Kidney (tissue), 14 donors: ENCODE results near the gene ANKS6. TPM values are rescaled to one million over a fixed set of nuclear protein-coding genes. Genes with fewer than 3 reads are reported as not detected.

Experiments used
- DNase-seq, 5 donors: peaks; one replicate each; pipeline ENCODE4 v3.0.0-alpha.2; 2013 to 2020
- FAIRE-seq: peaks from 2 replicates; lab custom pipeline; 2012; peaks lifted over from hg19 to GRCh38; lab: Jason Lieb, UNC
- H3K27ac ChIP-seq, 2 donors: one replicate each; pipeline ENCODE4 v1.7.0; 2013; ENCODE audit warnings: low read depth in 2 of 2, low read length in 2 of 2, inconsistent platforms in 1 of 2
- H3K27me3 ChIP-seq: one replicate; pipeline ENCODE4 v1.7.1; 2013; ENCODE audit warnings: low read length, inconsistent platforms; ENCODE audit not compliant: control insufficient read depth, insufficient read depth
- H3K36me3 ChIP-seq, 3 donors: one replicate each; pipeline versions ENCODE4 v1.7.0 to v1.7.1; 2013; ENCODE audit warnings: low read length in 3 of 3, control low read depth in 1 of 3, inconsistent platforms in 1 of 3; ENCODE audit not compliant: insufficient read depth in 3 of 3, control insufficient read depth in 2 of 3
- H3K4me1 ChIP-seq, 3 donors: one replicate each; pipeline versions ENCODE4 v1.7.0 to v1.7.1; 2013; ENCODE audit warnings: low read length in 3 of 3, inconsistent platforms in 1 of 3, low read depth in 1 of 3; ENCODE audit not compliant: control insufficient read depth in 2 of 3, insufficient read depth in 2 of 3
- H3K4me3 ChIP-seq, 3 donors: one replicate each; pipeline versions ENCODE4 v1.7.0 to v1.8.1; 2013; ENCODE audit warnings: low read length in 3 of 3, control low read depth in 1 of 3, inconsistent platforms in 1 of 3
- H3K9ac ChIP-seq, 3 donors: one replicate each; pipeline versions ENCODE4 v1.7.0 to v1.7.1; 2013; ENCODE audit warnings: low read length in 3 of 3, control low read depth in 1 of 3, inconsistent platforms in 1 of 3
- H3K9me3 ChIP-seq, 3 donors: one replicate each; pipeline versions ENCODE4 v1.7.0 to v1.7.1; 2013; ENCODE audit warnings: low read length in 3 of 3, control low read depth in 1 of 3, inconsistent platforms in 1 of 3; ENCODE audit not compliant: control insufficient read depth in 2 of 3, insufficient read depth in 1 of 3
- intact Hi-C: fragments of 100-400 bp; cut with DNase I; formaldehyde crosslinking; loops from one replicate; pipeline ENCODE4 v1.11.1; 2022
- polyA plus RNA-seq: library from polyadenylated mRNA; stranded (reverse); fragments of 350-450 nt; fragmentation: Illumina TruSeq; extraction: RNeasy Lipid Tissue Mini Kit (QIAGEN cat#74804); gene quantifications from one replicate; pipeline ENCODE4 v1.2.3, GENCODE V29; 2014; ENCODE audit warnings: low read depth, low replicate concordance; ENCODE audit not compliant: insufficient read depth
- total RNA-seq: library from RNA; stranded (reverse); fragmentation: NEBNext Ultra II Directional; extraction: Animal tissue kit (Norgen Biotek cat#: 25700); gene quantifications from one replicate; pipeline ENCODE4 v1.2.1, GENCODE V29; 2021
- TF ChIP-seq, protein P1 (sequence below): IDR thresholded peaks from 3 replicates; pipeline ENCODE4 v1.5.1; 2012; ENCODE audit warnings: mild to moderate bottlenecking, moderate library complexity, borderline replicate concordance; ENCODE audit not compliant: insufficient read depth; ENCODE audit errors: extremely low read depth
- donor health status: control.
- donor health status: control.
- donor health status: control.
- donor health status: control.
- donor health status: control.
- donor health status: DM: yes; HTN: yes; CAD: no.
- donor health status: Normal renal cell carcinoma (clear cell type).

The ANKS6 gene
- total and polyA plus RNA-seq, 2 donors from 2014 or later, result 22.0 to 31.8 TPM

- TF ChIP-seq, protein P1, sequence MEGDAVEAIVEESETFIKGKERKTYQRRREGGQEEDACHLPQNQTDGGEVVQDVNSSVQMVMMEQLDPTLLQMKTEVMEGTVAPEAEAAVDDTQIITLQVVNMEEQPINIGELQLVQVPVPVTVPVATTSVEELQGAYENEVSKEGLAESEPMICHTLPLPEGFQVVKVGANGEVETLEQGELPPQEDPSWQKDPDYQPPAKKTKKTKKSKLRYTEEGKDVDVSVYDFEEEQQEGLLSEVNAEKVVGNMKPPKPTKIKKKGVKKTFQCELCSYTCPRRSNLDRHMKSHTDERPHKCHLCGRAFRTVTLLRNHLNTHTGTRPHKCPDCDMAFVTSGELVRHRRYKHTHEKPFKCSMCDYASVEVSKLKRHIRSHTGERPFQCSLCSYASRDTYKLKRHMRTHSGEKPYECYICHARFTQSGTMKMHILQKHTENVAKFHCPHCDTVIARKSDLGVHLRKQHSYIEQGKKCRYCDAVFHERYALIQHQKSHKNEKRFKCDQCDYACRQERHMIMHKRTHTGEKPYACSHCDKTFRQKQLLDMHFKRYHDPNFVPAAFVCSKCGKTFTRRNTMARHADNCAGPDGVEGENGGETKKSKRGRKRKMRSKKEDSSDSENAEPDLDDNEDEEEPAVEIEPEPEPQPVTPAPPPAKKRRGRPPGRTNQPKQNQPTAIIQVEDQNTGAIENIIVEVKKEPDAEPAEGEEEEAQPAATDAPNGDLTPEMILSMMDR, result no peak
- H3K9me3 ChIP-seq, result no peaks in the 10 kb centered on the region
- H3K4me1 ChIP-seq, result peaks cover 0 to 8% (median 0%) of the 10 kb centered on the region in 3 donors
- intact Hi-C loops, result no loop called here
- peak in 2 of 5 donors; percentile 41 to 93 for DNase-seq
- no peak overlapping the region for H3K9ac ChIP-seq
- H3K36me3 ChIP-seq, result no peaks in the 10 kb centered on the region
- peak overlapping the region in 2 of 3 donors; percentile 50 to 62 for H3K4me3 ChIP-seq
- no peak overlapping the region for H3K27ac ChIP-seq
- no peak for FAIRE-seq
- no peaks in the 10 kb centered on the region for H3K27me3 ChIP-seq
These were observed 12.1 kb upstream of the ANKS6 start for GRCh38 chr9:98808411-98808815.

- Histone ChIP-seq H3K36me3 (no peaks in the 10 kb centered on the region), H3K27me3 (no peaks in the 10 kb centered on the region), H3K9ac (no peak overlapping the region), H3K4me1 (peaks cover 0 to 8% (median 0%) of the 10 kb centered on the region in 3 donors), H3K4me3 (peak overlapping the region in 2 of 3 donors; percentile 50 to 62), H3K9me3 (no peaks in the 10 kb centered on the region), H3K27ac (no peak overlapping the region)
- no peak for FAIRE-seq
- TF ChIP-seq, protein P1, result no peak
- peak in 2 of 5 donors; percentile 30 to 33 for DNase-seq
- intact Hi-C loops, result no loop called here
These were observed 11.4 kb upstream of the ANKS6 start for GRCh38 chr9:98807814-98808195.

DNA sequence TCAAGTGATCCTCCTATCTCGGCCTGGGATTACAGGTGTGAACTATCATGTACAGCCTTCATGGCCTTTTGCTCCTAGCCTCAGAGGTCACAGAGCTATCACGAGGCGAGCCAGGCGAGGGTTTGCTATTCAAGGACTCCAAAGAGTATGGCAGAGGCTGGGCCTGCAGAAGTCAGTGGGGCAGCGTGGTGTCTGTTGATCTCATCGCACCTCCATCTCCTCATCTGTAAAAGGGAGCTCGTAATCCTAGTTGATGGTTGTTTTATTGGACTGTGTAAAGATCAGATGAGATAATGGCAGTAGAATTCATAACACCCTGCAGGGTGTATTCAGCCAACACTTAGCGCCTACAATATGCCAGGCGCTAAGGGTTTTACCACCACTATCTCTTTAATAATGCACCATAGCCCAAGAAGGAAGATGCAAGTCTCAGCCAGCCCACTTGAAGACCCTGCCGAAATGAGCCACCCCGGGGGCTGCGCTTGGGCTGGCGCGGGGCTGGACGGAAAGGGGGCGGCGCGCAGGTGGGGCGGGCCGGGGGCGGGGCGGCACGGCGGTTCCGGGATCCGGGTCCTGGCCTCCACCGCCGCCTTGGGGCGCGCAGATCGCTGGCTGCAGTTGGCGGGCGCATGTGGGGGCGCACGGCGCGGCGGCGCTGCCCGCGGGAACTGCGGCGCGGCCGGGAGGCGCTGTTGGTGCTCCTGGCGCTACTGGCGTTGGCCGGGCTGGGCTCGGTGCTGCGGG lies 10.9 kb upstream of the ANKS6 start, which contains the start of gene GALNT12:
Gene GALNT12, plus strand, starts transcription at position 601 of the 744 bp plus-strand sequence. Its CDS starts 29 bp downstream, at position 630.
- Histone ChIP-seq H3K36me3 (no peaks in the 10 kb centered on the region), H3K9me3 (no peaks in the 10 kb centered on the region), H3K27ac (no peak within 1 kb of the TSS), H3K27me3 (no peaks in the 10 kb centered on the region), H3K9ac (no peak within 1 kb of the TSS), H3K4me1 (peaks cover 0 to 8% (median 0%) of the 10 kb centered on the region in 3 donors), H3K4me3 (peak within 1 kb of the TSS; percentile 42 to 62 (median 58))
- TF ChIP-seq, protein P1, result no peak
- intact Hi-C loops, result no loop called here
- FAIRE-seq (no peak), DNase-seq (peak in 4 of 5 donors; percentile 25 to 76 (median 46))
